Measurements from ENCODE around the gene BAG3. TPM values are rescaled to one million over a fixed set of nuclear protein-coding genes. Genes with fewer than 3 reads are reported as not detected.

Gene BAG3
- total and polyA plus RNA-seq, 2 of the 8 experiments (the other 6 are each of a cell fraction or from before 2014, with no cell fraction given), result 3.5 to 13.3 TPM

DNA sequence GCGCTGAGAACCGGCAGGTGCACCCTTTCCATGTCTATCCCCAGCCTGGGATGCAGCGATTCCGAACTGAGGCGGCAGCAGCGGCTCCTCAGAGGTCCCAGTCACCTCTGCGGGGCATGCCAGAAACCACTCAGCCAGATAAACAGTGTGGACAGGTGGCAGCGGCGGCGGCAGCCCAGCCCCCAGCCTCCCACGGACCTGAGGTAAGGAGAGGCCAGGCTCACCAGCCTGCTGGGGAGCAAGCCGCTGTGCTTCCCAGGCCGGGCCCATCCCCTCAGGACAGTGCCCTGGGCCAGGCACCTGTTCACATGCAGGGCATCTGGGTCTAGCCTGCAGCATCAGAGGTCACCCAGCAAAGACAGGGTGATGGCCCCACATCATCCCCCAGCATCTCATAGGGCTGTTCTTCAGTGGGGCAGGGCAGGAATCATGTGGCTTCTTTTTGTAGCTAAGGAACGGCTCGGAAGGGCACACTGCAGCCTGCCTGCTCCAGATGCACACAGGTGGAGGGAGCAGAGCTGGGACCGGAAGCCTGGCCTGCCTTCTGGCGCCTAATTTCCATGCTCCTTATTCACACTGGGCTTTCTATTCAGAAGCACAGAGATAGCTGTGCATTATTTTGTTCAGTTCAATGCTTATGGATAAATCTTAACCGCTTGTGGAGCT is 18.9 kb downstream of the BAG3 start (continued):
- TF ChIP-seq SUZ12 (IDR thresholded peaks at IDR 0.05; ENCODE audit: low read length), result no peak
- no peak for TF ChIP-seq RBBP5 (IDR thresholded peaks at IDR 0.05; ENCODE audit: borderline replicate concordance, low read depth, low read length)
- TF ChIP-seq RNF2 (IDR thresholded peaks at IDR 0.05; ENCODE audit: borderline replicate concordance, low read depth, low read length, missing control alignments, poor library complexity, severe bottlenecking), result no peak
- TF ChIP-seq, protein P1, sequence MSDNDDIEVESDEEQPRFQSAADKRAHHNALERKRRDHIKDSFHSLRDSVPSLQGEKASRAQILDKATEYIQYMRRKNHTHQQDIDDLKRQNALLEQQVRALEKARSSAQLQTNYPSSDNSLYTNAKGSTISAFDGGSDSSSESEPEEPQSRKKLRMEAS (IDR thresholded peaks at IDR 0.05), result no peak
- TF ChIP-seq TAF1 (IDR thresholded peaks at IDR 0.05; ENCODE audit: low read depth, low read length), result no peak
- TF ChIP-seq, protein P2, sequence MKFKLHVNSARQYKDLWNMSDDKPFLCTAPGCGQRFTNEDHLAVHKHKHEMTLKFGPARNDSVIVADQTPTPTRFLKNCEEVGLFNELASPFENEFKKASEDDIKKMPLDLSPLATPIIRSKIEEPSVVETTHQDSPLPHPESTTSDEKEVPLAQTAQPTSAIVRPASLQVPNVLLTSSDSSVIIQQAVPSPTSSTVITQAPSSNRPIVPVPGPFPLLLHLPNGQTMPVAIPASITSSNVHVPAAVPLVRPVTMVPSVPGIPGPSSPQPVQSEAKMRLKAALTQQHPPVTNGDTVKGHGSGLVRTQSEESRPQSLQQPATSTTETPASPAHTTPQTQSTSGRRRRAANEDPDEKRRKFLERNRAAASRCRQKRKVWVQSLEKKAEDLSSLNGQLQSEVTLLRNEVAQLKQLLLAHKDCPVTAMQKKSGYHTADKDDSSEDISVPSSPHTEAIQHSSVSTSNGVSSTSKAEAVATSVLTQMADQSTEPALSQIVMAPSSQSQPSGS (IDR thresholded peaks at IDR 0.05; ENCODE audit: low read length), result no peak
- no peak for TF ChIP-seq KDM5A (IDR thresholded peaks at IDR 0.05; ENCODE audit: low read length)
- TF ChIP-seq PHF8 (conservative IDR thresholded peaks at IDR 0.05; ENCODE audit: low read depth, low read length), result no peak

Measured in H1 (cell line).